Kidney (tissue), 14 donors: Measurements from ENCODE around the gene CDC26. TPM values are rescaled to one million over a fixed set of nuclear protein-coding genes. Genes with fewer than 3 reads are reported as not detected.

ENCODE experiments used
- DNase-seq, 5 donors: peaks; one replicate each; pipeline ENCODE4 v3.0.0-alpha.2; 2013 to 2020
- FAIRE-seq: peaks from 2 replicates; lab custom pipeline; 2012; peaks lifted over from hg19 to GRCh38; lab: Jason Lieb, UNC
- H3K27ac ChIP-seq, 2 donors: one replicate each; pipeline ENCODE4 v1.7.0; 2013; ENCODE audit warnings: low read depth in 2 of 2, low read length in 2 of 2, inconsistent platforms in 1 of 2
- H3K27me3 ChIP-seq: one replicate; pipeline ENCODE4 v1.7.1; 2013; ENCODE audit warnings: low read length, inconsistent platforms; ENCODE audit not compliant: control insufficient read depth, insufficient read depth
- H3K36me3 ChIP-seq, 3 donors: one replicate each; pipeline versions ENCODE4 v1.7.0 to v1.7.1; 2013; ENCODE audit warnings: low read length in 3 of 3, control low read depth in 1 of 3, inconsistent platforms in 1 of 3; ENCODE audit not compliant: insufficient read depth in 3 of 3, control insufficient read depth in 2 of 3
- H3K4me1 ChIP-seq, 3 donors: one replicate each; pipeline versions ENCODE4 v1.7.0 to v1.7.1; 2013; ENCODE audit warnings: low read length in 3 of 3, inconsistent platforms in 1 of 3, low read depth in 1 of 3; ENCODE audit not compliant: control insufficient read depth in 2 of 3, insufficient read depth in 2 of 3
- H3K4me3 ChIP-seq, 3 donors: one replicate each; pipeline versions ENCODE4 v1.7.0 to v1.8.1; 2013; ENCODE audit warnings: low read length in 3 of 3, control low read depth in 1 of 3, inconsistent platforms in 1 of 3
- H3K9ac ChIP-seq, 3 donors: one replicate each; pipeline versions ENCODE4 v1.7.0 to v1.7.1; 2013; ENCODE audit warnings: low read length in 3 of 3, control low read depth in 1 of 3, inconsistent platforms in 1 of 3
- H3K9me3 ChIP-seq, 3 donors: one replicate each; pipeline versions ENCODE4 v1.7.0 to v1.7.1; 2013; ENCODE audit warnings: low read length in 3 of 3, control low read depth in 1 of 3, inconsistent platforms in 1 of 3; ENCODE audit not compliant: control insufficient read depth in 2 of 3, insufficient read depth in 1 of 3
- CTCF ChIP-seq: IDR thresholded peaks from 3 replicates; pipeline ENCODE4 v1.5.1; 2012; ENCODE audit warnings: mild to moderate bottlenecking, moderate library complexity, borderline replicate concordance; ENCODE audit not compliant: insufficient read depth; ENCODE audit errors: extremely low read depth
- intact Hi-C: fragments of 100-400 bp; cut with DNase I; formaldehyde crosslinking; loops from one replicate; pipeline ENCODE4 v1.11.1; 2022
- polyA plus RNA-seq: library from polyadenylated mRNA; stranded (reverse); fragments of 350-450 nt; fragmentation: Illumina TruSeq; extraction: RNeasy Lipid Tissue Mini Kit (QIAGEN cat#74804); gene quantifications from one replicate; pipeline ENCODE4 v1.2.3, GENCODE V29; 2014; ENCODE audit warnings: low read depth, low replicate concordance; ENCODE audit not compliant: insufficient read depth
- total RNA-seq: library from RNA; stranded (reverse); fragmentation: NEBNext Ultra II Directional; extraction: Animal tissue kit (Norgen Biotek cat#: 25700); gene quantifications from one replicate; pipeline ENCODE4 v1.2.1, GENCODE V29; 2021
- donor health status: control.
- donor health status: control.
- donor health status: control.
- donor health status: control.
- donor health status: control.
- donor health status: DM: yes; HTN: yes; CAD: no.
- donor health status: Normal renal cell carcinoma (clear cell type).

CDC26 gene
- total and polyA plus RNA-seq, 2 donors from 2014 or later = 28.5 to 76.2 TPM

- DNase-seq (no peak), FAIRE-seq (no peak)
- Histone ChIP-seq H3K27me3 (no peaks in the 10 kb centered on the region), H3K4me3 (no peak overlapping the region), H3K9me3 (no peaks in the 10 kb centered on the region), H3K9ac (no peak overlapping the region), H3K36me3 (peaks cover 0 to 20% (median 3%) of the 10 kb centered on the region in 3 donors), H3K4me1 (no peaks in the 10 kb centered on the region), H3K27ac (no peak overlapping the region)
- TF ChIP-seq CTCF = no peak
- intact Hi-C loops = no loop called here
These were observed 39.9 kb upstream of the CDC26 start for GRCh38 chr9:113315231-113315630.

GRCh38 chr9:113313261-113313660, 37.9 kb upstream of the CDC26 start:
- FAIRE-seq (no peak), DNase-seq (no peak)
- Histone ChIP-seq H3K9ac (no peak overlapping the region), H3K4me1 (no peaks in the 10 kb centered on the region), H3K27ac (no peak overlapping the region), H3K4me3 (no peak overlapping the region), H3K36me3 (peaks cover 0 to 1% (median 0%) of the 10 kb centered on the region in 3 donors), H3K9me3 (no peaks in the 10 kb centered on the region), H3K27me3 (no peaks in the 10 kb centered on the region)
- TF ChIP-seq CTCF = no peak
- intact Hi-C loops = no loop called here

GRCh38 chr9:113311961-113312360, 36.6 kb upstream of the CDC26 start:
- Histone ChIP-seq H3K27ac (no peak overlapping the region), H3K9ac (no peak overlapping the region), H3K36me3 (no peaks in the 10 kb centered on the region), H3K9me3 (no peaks in the 10 kb centered on the region), H3K4me3 (no peak overlapping the region), H3K4me1 (no peaks in the 10 kb centered on the region), H3K27me3 (no peaks in the 10 kb centered on the region)
- DNase-seq (no peak), FAIRE-seq (no peak)
- TF ChIP-seq CTCF = no peak
- intact Hi-C loops = no loop called here

GRCh38 chr9:113310538-113310937, 35.2 kb upstream of the CDC26 start:
- Histone ChIP-seq H3K27ac (no peak overlapping the region), H3K9me3 (no peaks in the 10 kb centered on the region), H3K4me1 (no peaks in the 10 kb centered on the region), H3K4me3 (no peak overlapping the region), H3K9ac (no peak overlapping the region), H3K36me3 (no peaks in the 10 kb centered on the region), H3K27me3 (no peaks in the 10 kb centered on the region)
- FAIRE-seq = no peak
- no peak for DNase-seq
- intact Hi-C loops = no loop called here
- no peak for TF ChIP-seq CTCF
